ENCODE measurements around the gene GPR142.

Gene GPR142

GRCh38 chr17:74359916-74360315 is 7.4 kb upstream of the GPR142 start:
- TF ChIP-seq TAF1 (IDR thresholded peaks at IDR 0.05; ENCODE audit: low read depth) (no peak), TEAD4 (IDR thresholded peaks at IDR 0.05) (no peak), EP300 (IDR thresholded peaks at IDR 0.05; ENCODE audit: borderline replicate concordance) (no peak), YY1 (IDR thresholded peaks at IDR 0.05; ENCODE audit: low read depth) (no peak), FOXM1 (IDR thresholded peaks at IDR 0.05; ENCODE audit: borderline replicate concordance, low read depth) (no peak)
- TF ChIP-seq, protein P1, sequence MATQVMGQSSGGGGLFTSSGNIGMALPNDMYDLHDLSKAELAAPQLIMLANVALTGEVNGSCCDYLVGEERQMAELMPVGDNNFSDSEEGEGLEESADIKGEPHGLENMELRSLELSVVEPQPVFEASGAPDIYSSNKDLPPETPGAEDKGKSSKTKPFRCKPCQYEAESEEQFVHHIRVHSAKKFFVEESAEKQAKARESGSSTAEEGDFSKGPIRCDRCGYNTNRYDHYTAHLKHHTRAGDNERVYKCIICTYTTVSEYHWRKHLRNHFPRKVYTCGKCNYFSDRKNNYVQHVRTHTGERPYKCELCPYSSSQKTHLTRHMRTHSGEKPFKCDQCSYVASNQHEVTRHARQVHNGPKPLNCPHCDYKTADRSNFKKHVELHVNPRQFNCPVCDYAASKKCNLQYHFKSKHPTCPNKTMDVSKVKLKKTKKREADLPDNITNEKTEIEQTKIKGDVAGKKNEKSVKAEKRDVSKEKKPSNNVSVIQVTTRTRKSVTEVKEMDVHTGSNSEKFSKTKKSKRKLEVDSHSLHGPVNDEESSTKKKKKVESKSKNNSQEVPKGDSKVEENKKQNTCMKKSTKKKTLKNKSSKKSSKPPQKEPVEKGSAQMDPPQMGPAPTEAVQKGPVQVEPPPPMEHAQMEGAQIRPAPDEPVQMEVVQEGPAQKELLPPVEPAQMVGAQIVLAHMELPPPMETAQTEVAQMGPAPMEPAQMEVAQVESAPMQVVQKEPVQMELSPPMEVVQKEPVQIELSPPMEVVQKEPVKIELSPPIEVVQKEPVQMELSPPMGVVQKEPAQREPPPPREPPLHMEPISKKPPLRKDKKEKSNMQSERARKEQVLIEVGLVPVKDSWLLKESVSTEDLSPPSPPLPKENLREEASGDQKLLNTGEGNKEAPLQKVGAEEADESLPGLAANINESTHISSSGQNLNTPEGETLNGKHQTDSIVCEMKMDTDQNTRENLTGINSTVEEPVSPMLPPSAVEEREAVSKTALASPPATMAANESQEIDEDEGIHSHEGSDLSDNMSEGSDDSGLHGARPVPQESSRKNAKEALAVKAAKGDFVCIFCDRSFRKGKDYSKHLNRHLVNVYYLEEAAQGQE (IDR thresholded peaks at IDR 0.05; ENCODE audit: low read depth): no peak
- TF ChIP-seq, protein P2, sequence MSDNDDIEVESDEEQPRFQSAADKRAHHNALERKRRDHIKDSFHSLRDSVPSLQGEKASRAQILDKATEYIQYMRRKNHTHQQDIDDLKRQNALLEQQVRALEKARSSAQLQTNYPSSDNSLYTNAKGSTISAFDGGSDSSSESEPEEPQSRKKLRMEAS (IDR thresholded peaks at IDR 0.05): no peak

DNA sequence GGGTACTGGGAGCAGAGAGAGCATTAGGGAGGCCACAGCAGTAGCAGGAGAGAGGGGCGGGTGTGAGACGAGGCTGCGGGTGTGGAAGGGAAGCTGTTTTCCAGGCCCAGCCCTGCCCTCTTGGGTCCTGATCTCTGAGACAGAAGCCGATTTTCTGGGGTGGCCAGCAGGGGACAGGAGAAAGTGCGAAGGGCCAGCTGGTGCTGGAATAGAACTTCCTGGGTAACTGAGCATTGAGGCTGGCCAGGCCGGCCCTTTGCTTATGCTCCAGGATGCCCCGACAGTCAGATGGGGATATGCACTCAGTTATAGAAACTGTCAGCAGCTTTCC is 6.4 kb upstream of the GPR142 start:
- TF ChIP-seq TAF1 (IDR thresholded peaks at IDR 0.05; ENCODE audit: low read depth): no peak
- no peak for TF ChIP-seq EGR1 (IDR thresholded peaks at IDR 0.05)
- no peak for TF ChIP-seq TCF12 (IDR thresholded peaks at IDR 0.05; ENCODE audit: low read depth)
- TF ChIP-seq RAD21 (IDR thresholded peaks at IDR 0.05; ENCODE audit: low read depth): no peak
- TF ChIP-seq CEBPB (IDR thresholded peaks at IDR 0.05): no peak
- TF ChIP-seq TEAD4 (IDR thresholded peaks at IDR 0.05): no peak
- TF ChIP-seq, protein P1 (IDR thresholded peaks at IDR 0.05; ENCODE audit: low read depth): no peak
- no peak for TF ChIP-seq USF1 (IDR thresholded peaks at IDR 0.05)
- TF ChIP-seq, protein P2 (IDR thresholded peaks at IDR 0.05): no peak
- TF ChIP-seq FOXM1 (IDR thresholded peaks at IDR 0.05; ENCODE audit: borderline replicate concordance, low read depth): no peak
- no peak for TF ChIP-seq YY1 (IDR thresholded peaks at IDR 0.05; ENCODE audit: low read depth)
- TF ChIP-seq CREB1 (IDR thresholded peaks at IDR 0.05; ENCODE audit: low read depth): no peak
- TF ChIP-seq ZBTB7A (IDR thresholded peaks at IDR 0.05; ENCODE audit: low read depth): no peak
- no peak for TF ChIP-seq EP300 (IDR thresholded peaks at IDR 0.05; ENCODE audit: borderline replicate concordance)
- TF ChIP-seq NFIC (IDR thresholded peaks at IDR 0.05): no peak

GRCh38 chr17:74361230-74362068 is 5.9 kb upstream of the GPR142 start, which contains the start of gene BTBD17:
BTBD17 (minus strand) TSS chr17:74361868; CDS start chr17:74361819, 49 bp downstream.
- TF ChIP-seq RAD21 (IDR thresholded peaks at IDR 0.05; ENCODE audit: low read depth) (peak; percentile 66), NFIC (IDR thresholded peaks at IDR 0.05) (0 out of 2 replicates have a peak, but pooled peaks have one; percentile 16), FOXM1 (IDR thresholded peaks at IDR 0.05; ENCODE audit: borderline replicate concordance, low read depth) (no peak), EP300 (IDR thresholded peaks at IDR 0.05; ENCODE audit: borderline replicate concordance) (no peak)
- TF ChIP-seq, protein P2 (IDR thresholded peaks at IDR 0.05): no peak

DNA sequence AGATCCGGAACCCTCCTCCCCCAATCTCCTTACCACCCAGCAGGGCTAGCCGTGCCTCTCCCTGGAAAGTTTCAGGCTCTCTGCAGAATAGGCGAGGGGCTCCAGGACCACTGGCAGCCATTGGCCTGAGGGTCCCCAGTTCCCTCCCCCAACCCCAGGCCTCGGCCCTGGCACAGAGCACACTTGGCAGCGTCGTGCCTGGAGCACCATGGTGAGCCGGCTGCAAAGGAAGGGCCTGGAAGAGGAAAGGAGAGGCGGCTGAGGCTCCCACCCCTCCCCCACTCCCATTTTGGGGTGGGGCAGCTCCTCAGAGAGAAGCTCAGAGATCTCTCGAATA is 5.3 kb upstream of the GPR142 start:
- TF ChIP-seq FOXM1 (IDR thresholded peaks at IDR 0.05; ENCODE audit: borderline replicate concordance, low read depth): no peak
- no peak for TF ChIP-seq ZBTB7A (IDR thresholded peaks at IDR 0.05; ENCODE audit: low read depth)
- TF ChIP-seq, protein P2 (IDR thresholded peaks at IDR 0.05): no peak
- no peak for TF ChIP-seq TEAD4 (IDR thresholded peaks at IDR 0.05)
- TF ChIP-seq, protein P1 (IDR thresholded peaks at IDR 0.05; ENCODE audit: low read depth): no peak
- no peak for TF ChIP-seq CREB1 (IDR thresholded peaks at IDR 0.05; ENCODE audit: low read depth)
- TF ChIP-seq TAF1 (IDR thresholded peaks at IDR 0.05; ENCODE audit: low read depth): no peak

Data from Ishikawa (cell line).